Right lobe of liver (tissue), 6 donors: ENCODE data around the gene EDIL3. TPM values are rescaled to one million over a fixed set of nuclear protein-coding genes. Genes with fewer than 3 reads are reported as not detected.

Source experiments
- ATAC-seq, 4 donors: fragments of 200-7000 bp; cut with Tn5 transposase; one replicate each; pipeline ENCODE4 v1.9.1; 2020; ENCODE audit warnings: mild to moderate bottlenecking in 4 of 4, moderate library complexity in 4 of 4
- DNase-seq, 3 donors: peaks; one replicate each; pipeline ENCODE4 v3.0.0-alpha.2; 2020
- H3K27ac ChIP-seq, 3 donors: fragments of 200-600 bp; one replicate each; pipeline ENCODE4 v1.8.0; 2022
- H3K27me3 ChIP-seq, 2 donors: fragments of 200-600 bp; one replicate each; pipeline ENCODE4 v1.8.0; 2022
- H3K36me3 ChIP-seq, 4 donors: fragments of 200-600 bp; sonication (generic) in 1 of 4; one replicate each; pipeline versions ENCODE4 v1.5.1 to v1.8.0; 2017 to 2022; ENCODE audit warnings: control low read depth in 1 of 4
- H3K4me1 ChIP-seq, 4 donors: fragments of 200-600 bp; sonication (generic) in 1 of 4; one replicate each; pipeline versions ENCODE4 v1.5.1 to v1.8.0; 2017 to 2022; ENCODE audit warnings: control low read depth in 1 of 4
- H3K4me3 ChIP-seq, 3 donors: fragments of 200-600 bp; one replicate each; pipeline ENCODE4 v1.8.0; 2022
- H3K9me3 ChIP-seq, 4 donors: fragments of 200-600 bp; sonication (generic) in 1 of 4; one replicate each; pipeline versions ENCODE4 v1.5.1 to v1.8.0; 2017 to 2022; ENCODE audit warnings: control low read depth in 1 of 4
- CTCF ChIP-seq, 4 donors: fragments of 200-600 bp in 3 of 4; fragments of 450-650 bp in 1 of 4; IDR thresholded peaks; one replicate each; pipeline versions ENCODE4 v1.5.1 to v1.8.0; 2016 to 2022; ENCODE audit warnings: antibody characterized with exemption in 4 of 4, mild to moderate bottlenecking in 2 of 4
- POLR2A ChIP-seq: fragments of 450-650 bp; IDR thresholded peaks from one replicate; pipeline ENCODE4 v1.6.1; 2017; ENCODE audit warnings: antibody characterized with exemption, mild to moderate bottlenecking
- WGBS: methylation state at CpG from one replicate; pipeline ENCODE4 v1.1.6; 2018; ENCODE audit warnings: low coverage, low lambda C conversion rate; ENCODE audit not compliant: insufficient coverage; ENCODE audit errors: missing lambda C conversion rate; 5-methylcytosine and 5-hydroxymethylcytosine counted together
- intact Hi-C, 2 donors: fragments of 100-400 bp; cut with DNase I; formaldehyde crosslinking; loops; one replicate each; pipeline versions ENCODE4 v1.11.2 to v1.14.1; 2022
- total RNA-seq, 6 experiments: library from RNA; depleted of rRNA in 2 of 6; stranded (reverse); fragments of >200 nt in 2 of 6; fragmentation: NEBNext Ultra II Directional in 3 of 6; extraction: Animal tissue kit (Norgen Biotek cat#: 25700) in 3 of 6; gene quantifications; one replicate each; pipeline versions ENCODE4 v1.1.0 to v1.2.4, GENCODE V29; 2016 to 2023
- donor health status: DM: no; HTN: yes; CAD: no.
- donor health status: DM: no; HTN: no; CAD: no.
- donor health status: DM: no; HTN: no; CAD: no.
- donor health status: DM: no; HTN: yes; CAD: no.
- donor health status: DM: no; HTN: yes; CAD: no.

Gene EDIL3
- total RNA-seq, 6 experiments from 2014 or later = 0.61 to 0.84 (median 0.68) TPM; not detected in 3

- 49% methylated on average over 4 of the region's 4 CpGs for WGBS
- no peak for DNase-seq
- TF ChIP-seq POLR2A (no peak), CTCF (IDR thresholded peaks at IDR 0.05) (no peak)
- Histone ChIP-seq H3K4me1 (no peaks in the 10 kb centered on the region), H3K9me3 (no peaks in the 10 kb centered on the region), H3K4me3 (no peak overlapping the region), H3K36me3 (no peaks in the 10 kb centered on the region), H3K27me3 (no peaks in the 10 kb centered on the region), H3K27ac (no peak overlapping the region)
- intact Hi-C loops = no loop called here
- no peak for ATAC-seq
Measured at GRCh38 chr5:83917261-83917908, 467.3 kb downstream of the EDIL3 start.

- no peak for ATAC-seq
- TF ChIP-seq CTCF (IDR thresholded peaks at IDR 0.05) (no peak), POLR2A (no peak)
- 67% methylated on average over 4 of the region's 4 CpGs for WGBS
Measured at GRCh38 chr5:83914662-83915418, 469.8 kb downstream of the EDIL3 start.

DNA sequence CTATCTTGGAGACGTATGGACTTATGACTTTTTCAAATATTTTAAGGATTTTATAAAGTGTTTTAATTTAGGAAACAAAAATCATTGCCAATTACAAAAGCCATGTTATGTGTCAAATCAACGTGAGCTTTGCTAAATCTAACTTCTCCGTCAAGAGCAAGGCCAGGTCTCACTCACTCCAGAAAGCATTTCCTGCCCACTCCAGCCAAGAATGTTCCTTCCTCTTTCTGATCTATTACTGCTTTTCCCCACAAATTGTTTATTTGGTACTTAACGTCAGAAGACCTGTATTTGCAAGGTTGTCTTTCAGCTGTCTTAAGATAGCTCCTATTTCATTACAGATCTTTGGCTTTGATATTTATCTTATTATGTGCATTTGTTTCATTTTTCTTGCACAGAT is 470.5 kb downstream of the EDIL3 start:
- WGBS = 10% methylated on average over 4 of the region's 4 CpGs
- H3K36me3 ChIP-seq = no peaks in the 10 kb centered on the region
- H3K27ac ChIP-seq = no peak overlapping the region
- ATAC-seq (peak in 2 of 4 donors; percentile 25 to 44), DNase-seq (no peak)
- TF ChIP-seq CTCF (IDR thresholded peaks at IDR 0.05) (no peak), POLR2A (no peak)
- H3K27me3 ChIP-seq = no peaks in the 10 kb centered on the region
- no peak overlapping the region for H3K4me3 ChIP-seq
- intact Hi-C loops = no loop called here
- no peaks in the 10 kb centered on the region for H3K4me1 ChIP-seq
- no peaks in the 10 kb centered on the region for H3K9me3 ChIP-seq

More at GRCh38 chr5:83914662-83915418, 469.8 kb downstream of the EDIL3 start:
- intact Hi-C loops = no loop called here
- Histone ChIP-seq H3K4me1 (no peaks in the 10 kb centered on the region), H3K36me3 (no peaks in the 10 kb centered on the region), H3K27me3 (no peaks in the 10 kb centered on the region), H3K27ac (no peak overlapping the region), H3K4me3 (no peak overlapping the region), H3K9me3 (no peaks in the 10 kb centered on the region)
- no peak for DNase-seq

DNA sequence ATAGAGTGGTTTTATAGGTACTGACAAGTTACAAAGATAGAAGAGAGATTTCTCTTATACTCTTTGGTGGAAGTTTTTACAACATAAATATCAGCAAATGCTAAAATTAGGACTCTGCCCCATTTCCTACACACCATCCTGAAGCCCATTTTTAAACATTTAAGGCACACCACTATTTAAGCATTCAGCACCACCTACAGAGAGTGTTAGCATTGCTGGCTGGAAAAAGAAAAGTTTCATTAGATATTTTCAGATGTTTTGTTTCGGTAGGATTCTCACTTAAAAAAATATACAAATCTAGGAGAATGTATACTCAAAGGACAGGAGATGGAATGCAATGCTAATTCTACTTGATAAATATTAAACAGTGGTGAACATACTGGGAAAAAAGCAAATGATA is 471.1 kb downstream of the EDIL3 start:
- intact Hi-C loops = no loop called here
- H3K27me3 ChIP-seq = no peaks in the 10 kb centered on the region
- H3K4me3 ChIP-seq = no peak overlapping the region
- ATAC-seq (no peak), DNase-seq (no peak)
- TF ChIP-seq POLR2A (no peak), CTCF (IDR thresholded peaks at IDR 0.05) (no peak)
- no peak overlapping the region for H3K27ac ChIP-seq
- no peaks in the 10 kb centered on the region for H3K36me3 ChIP-seq
- WGBS = 67% methylated on average over 1 of the region's 1 CpG
- H3K9me3 ChIP-seq = no peaks in the 10 kb centered on the region
- no peaks in the 10 kb centered on the region for H3K4me1 ChIP-seq
